HCT116 (cell line): ENCODE measurements around the gene RNF152. TPM values are rescaled to one million over a fixed set of nuclear protein-coding genes. Genes with fewer than 3 reads are reported as not detected.

Source experiments
- ATAC-seq: fragments of 200-7000 bp; cut with Tn5 transposase; 2 replicates; pipeline ENCODE4 v1.9.1; 2020; ENCODE audit warnings: mild to moderate bottlenecking, moderate library complexity
- BruUV-seq: library from RNA; stranded (reverse); fragments of 400-500 nt; replicated peaks from 2 replicates; lab custom pipeline; 2021; lab: Mats Ljungman, UMichigan
- CTCF ChIA-PET: fragments of 300-600 bp; sonication (Branson Sonifier 250); formaldehyde crosslinking; loops from one replicate; lab custom pipeline; 2021; ENCODE audit warnings: antibody characterized with exemption; lab: Charles Lee
- POLR2A ChIA-PET: fragments of 300-600, 350-600 bp; sonication (Branson Sonifier 250); formaldehyde crosslinking; loops from one replicate; lab custom pipeline; 2021; ENCODE audit warnings: antibody characterized with exemption; lab: Charles Lee
- RAD21 ChIA-PET, 2 experiments: fragments of 300-600 bp; sonication (Branson Sonifier 250); formaldehyde crosslinking; loops; one replicate each; lab custom pipeline; 2023; ENCODE audit warnings: low total read pairs in 2 of 2; ENCODE audit not compliant: uncharacterized antibody in 2 of 2, unreplicated experiment in 2 of 2, low non-redundant PET in 1 of 2; lab: Charles Lee
- DNase-seq: peaks from one replicate; pipeline ENCODE4 v3.0.0-alpha.2; 2010; ENCODE audit warnings: low read depth, low spot score
- H2AFZ ChIP-seq: fragments of 200-600 bp; shearing (Covaris generic), sonication (generic); 2 replicates; pipeline ENCODE4 v1.6.1; 2017; ENCODE audit warnings: low read depth, mixed run types, mixed read lengths, antibody characterized with exemption, low read length; ENCODE audit not compliant: poor library complexity, severe bottlenecking
- H3K27ac ChIP-seq: 2 replicates; pipeline ENCODE4 v1.5.1; 2012; ENCODE audit warnings: low read depth, low read length
- H3K27me3 ChIP-seq: fragments of 200-600 bp; sonication (generic); 2 replicates; pipeline ENCODE4 v1.6.1; 2016; ENCODE audit warnings: mixed run types, low read length, mixed read lengths; ENCODE audit not compliant: insufficient read depth
- H3K36me3 ChIP-seq, 2 experiments: fragments of 200-500 bp in 1 of 2; fragments of 200-600 bp in 1 of 2; sonication (Bioruptor generic) in 1 of 2; sonication (generic) in 1 of 2; 2 replicates each; pipeline versions ENCODE4 v1.5.1 to v1.6.1; 2014 to 2016; ENCODE audit warnings: low read length in 2 of 2, inconsistent platforms in 1 of 2, mixed read lengths in 1 of 2, mixed run types in 1 of 2; ENCODE audit not compliant: insufficient read depth in 2 of 2, control insufficient read depth in 1 of 2
- H3K4me1 ChIP-seq, 2 experiments: fragments of 200-600 bp in 1 of 2; sonication (generic) in 1 of 2; 2 replicates each; pipeline versions ENCODE4 v1.5.1 to v1.6.1; 2012 to 2017; ENCODE audit warnings: low read length in 2 of 2, inconsistent platforms in 1 of 2, mild to moderate bottlenecking in 1 of 2, mixed read lengths in 1 of 2, mixed run types in 1 of 2, moderate library complexity in 1 of 2; ENCODE audit not compliant: insufficient read depth in 2 of 2, control insufficient read depth in 1 of 2
- H3K4me2 ChIP-seq: fragments of 200-600 bp; sonication (generic); 2 replicates; pipeline ENCODE4 v1.6.1; 2017; ENCODE audit warnings: mixed run types, low read length, mixed read lengths
- H3K4me3 ChIP-seq, 2 experiments: fragments of 200-600 bp in 1 of 2; sonication (generic) in 1 of 2; replicated peaks in 1 of 2; 2 replicates each; pipeline ENCODE4 v1.5.1; 2011 to 2016; ENCODE audit warnings: low read length in 2 of 2, control low read depth in 1 of 2, low read depth in 1 of 2, mild to moderate bottlenecking in 1 of 2, mixed read lengths in 1 of 2, mixed run types in 1 of 2
- H3K79me2 ChIP-seq: fragments of 200-600 bp; sonication (generic); 2 replicates; pipeline ENCODE4 v1.6.1; 2017; ENCODE audit warnings: mild to moderate bottlenecking, mixed run types, low read length, moderate library complexity, mixed read lengths; ENCODE audit not compliant: insufficient read depth
- H3K9ac ChIP-seq: fragments of 200-600 bp; sonication (generic); 2 replicates; pipeline ENCODE4 v1.6.1; 2016; ENCODE audit warnings: low read length, mixed read lengths
- H3K9me2 ChIP-seq: fragments of 200-600 bp; sonication (generic), shearing (Covaris generic); 2 replicates; pipeline ENCODE4 v1.6.1; 2017; ENCODE audit warnings: mixed run types, mild to moderate bottlenecking, moderate library complexity; ENCODE audit not compliant: insufficient read depth
- H3K9me3 ChIP-seq, 2 experiments: fragments of 200-500 bp in 1 of 2; fragments of 200-600 bp in 1 of 2; sonication (Bioruptor generic) in 1 of 2; sonication (generic) in 1 of 2; 2 replicates each; pipeline ENCODE4 v1.6.1; 2014 to 2017; ENCODE audit warnings: low read length in 2 of 2, mixed read lengths in 2 of 2, inconsistent platforms in 1 of 2, low read depth in 1 of 2, mild to moderate bottlenecking in 1 of 2, mixed run types in 1 of 2, moderate library complexity in 1 of 2; ENCODE audit not compliant: control insufficient read depth in 1 of 2, insufficient read depth in 1 of 2
- H4K20me1 ChIP-seq: fragments of 200-600 bp; sonication (generic), shearing (Covaris generic); 2 replicates; pipeline ENCODE4 v1.6.1; 2017; ENCODE audit warnings: mixed run types, mild to moderate bottlenecking, moderate library complexity; ENCODE audit not compliant: insufficient read depth
- CEBPB ChIP-seq: IDR thresholded peaks from 2 replicates; pipeline ENCODE4 v1.6.1; 2012; ENCODE audit warnings: low read depth
- ELF1 ChIP-seq: IDR thresholded peaks from 2 replicates; pipeline ENCODE4 v1.6.1; 2012; ENCODE audit warnings: low read depth, borderline replicate concordance
- EZH2phosphoT487 ChIP-seq: fragments of 200-600 bp; IDR thresholded peaks from 2 replicates; pipeline ENCODE4 v1.6.1; 2018; ENCODE audit warnings: antibody characterized with exemption, borderline replicate concordance
- FOSL1 ChIP-seq: IDR thresholded peaks from 2 replicates; pipeline ENCODE4 v1.6.1; 2012; ENCODE audit warnings: low read depth
- JUND ChIP-seq: IDR thresholded peaks from 2 replicates; pipeline ENCODE4 v1.6.1; 2012
- POLR2AphosphoS5 ChIP-seq: IDR thresholded peaks from 2 replicates; pipeline ENCODE4 v1.6.1; 2011; ENCODE audit warnings: mild to moderate bottlenecking, low read depth, low read length, moderate library complexity
- SP1 ChIP-seq: IDR thresholded peaks from 2 replicates; pipeline ENCODE4 v1.6.1; 2012; ENCODE audit warnings: low read depth
- SRF ChIP-seq: IDR thresholded peaks from 2 replicates; pipeline ENCODE4 v1.6.1; 2012; ENCODE audit warnings: low read depth
- TCF7L2 ChIP-seq: IDR thresholded peaks from 2 replicates; pipeline ENCODE4 v1.7.0; 2011; ENCODE audit warnings: borderline replicate concordance, inconsistent platforms; ENCODE audit not compliant: insufficient read depth, insufficient read length; ENCODE audit errors: extremely low read depth
- YY1 ChIP-seq: IDR thresholded peaks from 2 replicates; pipeline ENCODE4 v1.6.1; 2011; ENCODE audit warnings: low read length, low read depth, moderate library complexity, mild to moderate bottlenecking; ENCODE audit not compliant: insufficient replicate concordance; ENCODE audit errors: extremely low read depth
- ZNF274 ChIP-seq: fragments of 200-500 bp; sonication (Bioruptor generic); IDR thresholded peaks from 2 replicates; pipeline ENCODE4 v1.6.1; 2014; ENCODE audit warnings: mild to moderate bottlenecking, low read depth, low read length, inconsistent platforms
- intact Hi-C: fragments of 100-400 bp; cut with micrococcal nuclease; formaldehyde crosslinking; loops from 2 replicates; pipeline ENCODE4 v1.10.0; 2022
- total RNA-seq: library from RNA; stranded (reverse); gene quantifications from one replicate; pipeline ENCODE4 v1.2.1, GENCODE V29; 2021; ENCODE audit not compliant: unreplicated experiment

RNF152 gene
- total RNA-seq, 1 experiment from 2014 or later, result 0.47 TPM

DNA sequence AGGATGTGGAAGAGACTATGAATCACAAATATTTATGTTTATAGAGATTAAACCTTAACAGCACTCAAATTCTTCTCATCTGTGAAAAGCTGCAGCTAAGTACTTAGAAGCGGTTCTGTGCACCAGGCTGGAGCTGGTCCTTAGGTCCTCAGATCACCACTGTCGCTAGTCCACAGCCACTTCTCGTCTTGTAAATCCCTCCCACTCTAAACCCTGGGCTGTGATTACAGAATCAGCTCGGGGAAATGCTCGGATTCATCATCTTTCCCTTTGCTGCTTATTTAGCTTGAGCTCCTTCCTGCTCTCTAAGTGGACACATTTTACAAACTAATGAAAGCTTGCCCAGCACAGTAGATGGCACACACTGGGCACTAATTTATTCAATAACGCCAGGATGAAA, 61.7 kb downstream of the RNF152 start:
- Histone ChIP-seq H2AFZ (no peak overlapping the region), H3K9me2 (no peaks in the 10 kb centered on the region), H4K20me1 (no peaks in the 10 kb centered on the region), H3K4me1 (no peaks in the 10 kb centered on the region), H3K4me3 (no peak overlapping the region), H3K9me3 (no peaks in the 10 kb centered on the region), H3K27me3 (peaks cover 9% of the 10 kb centered on the region; the same call in 1 of the 2 replicates), H3K79me2 (no peaks in the 10 kb centered on the region), H3K4me2 (no peak overlapping the region), H3K36me3 (no peaks in the 10 kb centered on the region), H3K27ac (no peak overlapping the region), H3K9ac (no peak overlapping the region)
- RAD21 ChIA-PET, result no interaction called here
- ATAC-seq (no peak), DNase-seq (no peak)
- POLR2A ChIA-PET, result no interaction called here
- TF ChIP-seq FOSL1, result no peak
- TF ChIP-seq JUND, result no peak
- TF ChIP-seq SRF, result no peak
- no peak for TF ChIP-seq EZH2phosphoT487
- TF ChIP-seq ELF1, result no peak
- TF ChIP-seq SP1, result no peak
- TF ChIP-seq YY1, result no peak
- no peak for TF ChIP-seq ZNF274
- no peak for TF ChIP-seq POLR2AphosphoS5
- no peak for TF ChIP-seq TCF7L2
- intact Hi-C loops, result no loop called here
- BruUV-seq, result no TSS peak
- CTCF ChIA-PET, result no interaction called here

DNA sequence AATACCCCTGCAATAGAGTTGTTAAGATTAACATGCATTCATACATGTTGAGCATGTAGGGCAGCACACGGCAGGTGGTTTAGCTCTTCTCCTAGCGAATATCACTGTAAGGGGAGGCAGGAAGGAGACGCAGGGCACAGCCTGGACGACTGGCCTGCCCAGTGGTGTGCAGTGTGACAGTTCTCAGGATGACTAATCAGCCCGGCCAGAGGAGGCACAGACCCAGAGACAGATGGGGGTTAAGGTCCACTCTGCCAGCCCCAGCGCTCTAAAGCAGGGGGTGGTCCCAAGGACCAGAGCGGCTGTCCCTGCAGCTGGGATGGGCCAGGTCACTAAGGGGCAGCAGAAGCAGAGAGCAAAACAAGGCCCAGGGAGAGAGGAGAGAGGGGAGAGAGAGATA, 63.7 kb downstream of the RNF152 start:
- Histone ChIP-seq H3K9me2 (no peaks in the 10 kb centered on the region), H3K4me1 (no peaks in the 10 kb centered on the region), H3K36me3 (no peaks in the 10 kb centered on the region), H3K79me2 (no peaks in the 10 kb centered on the region), H3K4me3 (no peak overlapping the region), H3K27ac (no peak overlapping the region), H4K20me1 (no peaks in the 10 kb centered on the region), H3K9ac (no peak overlapping the region), H3K4me2 (no peak overlapping the region), H3K9me3 (no peaks in the 10 kb centered on the region), H3K27me3 (peaks cover 8% of the 10 kb centered on the region; the same call in 1 of the 2 replicates), H2AFZ (no peak overlapping the region)
- no peak for TF ChIP-seq FOSL1
- no peak for TF ChIP-seq CEBPB
- intact Hi-C loops, result no loop called here
- ATAC-seq, result no peak
- no peak for DNase-seq
- POLR2A ChIA-PET, result no interaction called here
- CTCF ChIA-PET, result no interaction called here
- RAD21 ChIA-PET, result no interaction called here
- no TSS peak for BruUV-seq
